T-helper 2 cell (primary cell): Measurements from ENCODE around the gene ZBTB44.
"Not testable (repeated sequence)": the region's sequence is repeated elsewhere in the genome, so short reads cannot be mapped to it uniquely, and the experiment has no call there.

ENCODE experiments used
- DNase-seq, 5 experiments: peaks; one replicate each; pipeline versions ENCODE4 v3.0.0 to v3.0.0-alpha.2; 2012 to 2022

ZBTB44 gene

DNA sequence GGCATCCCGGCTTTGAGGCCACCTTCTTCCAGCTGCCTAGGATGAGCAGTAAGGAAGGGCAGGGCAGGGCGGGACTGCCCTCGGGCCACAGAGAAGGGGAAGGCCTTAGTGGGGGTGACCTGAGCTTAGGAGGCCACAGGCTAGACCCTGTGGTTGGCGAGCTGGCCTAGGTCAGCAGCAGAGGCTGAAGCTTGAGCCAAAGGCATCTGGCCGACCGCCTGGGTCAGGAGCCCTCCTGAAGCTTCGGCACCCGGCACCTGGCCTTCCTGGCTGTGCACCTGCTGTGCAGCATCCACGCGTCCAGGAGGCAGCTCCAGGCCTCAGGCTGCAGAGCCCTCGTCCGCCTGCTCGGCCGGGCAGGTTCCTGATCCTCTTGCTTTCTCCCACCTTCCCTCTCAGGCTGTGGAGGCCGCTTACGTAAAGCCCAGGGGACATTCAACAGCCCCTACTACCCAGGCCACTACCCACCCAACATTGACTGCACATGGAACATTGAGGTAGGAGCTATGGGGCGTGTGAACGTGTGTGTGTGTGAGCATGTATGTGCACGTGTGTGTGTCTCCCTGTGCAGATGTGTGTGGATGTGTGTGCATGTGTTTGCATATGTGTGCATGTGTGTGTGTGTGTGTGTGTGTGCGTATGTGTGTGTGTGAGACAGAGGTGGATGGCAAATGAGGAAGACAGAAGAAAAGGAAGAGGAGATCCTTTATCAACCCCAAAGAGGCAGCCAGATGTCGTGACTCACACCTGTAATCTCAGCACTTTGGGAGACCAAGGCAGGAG is 120.3 kb downstream of the ZBTB44 start:
- DNase-seq = no peak

DNA sequence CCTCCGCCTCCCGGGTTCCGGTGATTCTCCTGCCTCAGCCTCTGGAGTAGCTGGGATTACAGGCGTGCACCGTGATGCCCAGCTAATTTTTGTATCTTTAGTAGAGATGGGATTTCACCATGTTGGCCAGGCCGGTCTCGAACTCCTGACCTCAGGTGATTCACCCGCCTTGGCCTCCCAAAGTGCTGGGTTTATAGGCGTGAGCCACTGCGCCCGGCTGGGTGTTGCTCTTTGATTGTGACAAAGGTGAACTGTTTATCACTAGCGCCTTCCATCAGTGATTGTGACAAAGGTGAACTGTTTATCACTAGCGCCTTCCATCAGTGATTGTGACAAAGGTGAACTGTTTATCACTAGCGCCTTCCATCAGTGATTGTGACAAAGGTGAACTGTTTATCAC is 121.2 kb downstream of the ZBTB44 start:
- DNase-seq = not testable (repeated sequence)

DNA sequence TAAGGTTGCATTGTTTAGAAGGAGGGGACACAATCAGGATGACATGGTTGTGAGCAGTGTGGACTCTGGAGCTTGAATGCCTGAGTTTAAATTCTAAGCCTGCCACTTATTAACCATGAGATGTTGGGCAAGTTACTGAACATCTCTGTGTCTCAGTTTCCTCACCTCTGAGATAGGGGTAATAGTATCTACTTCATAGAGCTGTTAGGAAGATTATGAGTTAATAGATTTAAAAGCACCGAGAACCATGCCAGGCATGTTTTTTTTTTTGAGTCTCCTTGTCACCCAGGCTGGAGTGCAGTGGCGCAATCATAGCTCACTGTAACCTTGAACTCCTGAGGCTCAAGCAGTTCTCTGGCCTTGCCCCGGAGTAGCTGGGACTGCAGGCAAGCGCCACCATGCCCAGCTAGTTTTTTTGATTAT is 121.9 kb downstream of the ZBTB44 start:
- DNase-seq = no peak

DNA sequence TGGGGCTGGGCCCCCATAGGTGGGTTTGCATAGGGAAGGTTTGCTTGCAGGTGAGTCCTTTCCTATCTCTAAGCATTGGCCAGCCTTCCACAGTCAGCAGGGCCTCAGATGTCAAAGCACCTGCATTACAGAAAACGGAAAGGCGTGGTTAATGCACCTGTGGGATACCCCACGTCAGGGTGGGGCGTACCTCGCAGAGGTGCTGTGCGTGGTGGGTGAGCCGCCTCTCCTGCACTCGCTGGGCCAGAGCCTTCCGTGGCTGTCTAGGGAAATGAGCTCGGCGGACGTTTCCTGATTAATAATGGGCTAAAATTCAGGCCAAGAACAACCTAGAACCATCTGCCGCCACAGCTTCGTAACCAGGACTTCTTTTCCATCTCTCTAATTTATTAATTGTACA is 122.8 kb downstream of the ZBTB44 start:
- no peak for DNase-seq

DNA sequence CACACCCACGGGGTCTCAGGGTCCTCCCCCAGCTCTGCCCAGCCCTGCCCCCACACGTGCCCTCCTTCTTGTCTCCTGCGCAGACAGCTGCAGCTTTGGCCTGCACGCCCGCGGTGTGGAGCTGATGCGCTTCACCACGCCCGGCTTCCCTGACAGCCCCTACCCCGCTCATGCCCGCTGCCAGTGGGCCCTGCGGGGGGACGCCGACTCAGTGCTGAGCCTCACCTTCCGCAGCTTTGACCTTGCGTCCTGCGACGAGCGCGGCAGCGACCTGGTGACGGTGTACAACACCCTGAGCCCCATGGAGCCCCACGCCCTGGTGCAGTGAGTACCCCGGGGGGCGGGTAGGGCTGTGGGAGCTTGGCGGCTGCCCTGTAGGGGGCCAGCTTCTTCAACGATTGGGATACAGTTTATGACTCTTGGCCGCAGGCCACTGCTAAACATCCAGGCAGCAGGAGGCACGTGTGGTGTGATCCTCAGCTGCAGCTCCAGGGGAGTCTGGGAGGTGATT is 124.3 kb downstream of the ZBTB44 start:
- no peak for DNase-seq

DNA sequence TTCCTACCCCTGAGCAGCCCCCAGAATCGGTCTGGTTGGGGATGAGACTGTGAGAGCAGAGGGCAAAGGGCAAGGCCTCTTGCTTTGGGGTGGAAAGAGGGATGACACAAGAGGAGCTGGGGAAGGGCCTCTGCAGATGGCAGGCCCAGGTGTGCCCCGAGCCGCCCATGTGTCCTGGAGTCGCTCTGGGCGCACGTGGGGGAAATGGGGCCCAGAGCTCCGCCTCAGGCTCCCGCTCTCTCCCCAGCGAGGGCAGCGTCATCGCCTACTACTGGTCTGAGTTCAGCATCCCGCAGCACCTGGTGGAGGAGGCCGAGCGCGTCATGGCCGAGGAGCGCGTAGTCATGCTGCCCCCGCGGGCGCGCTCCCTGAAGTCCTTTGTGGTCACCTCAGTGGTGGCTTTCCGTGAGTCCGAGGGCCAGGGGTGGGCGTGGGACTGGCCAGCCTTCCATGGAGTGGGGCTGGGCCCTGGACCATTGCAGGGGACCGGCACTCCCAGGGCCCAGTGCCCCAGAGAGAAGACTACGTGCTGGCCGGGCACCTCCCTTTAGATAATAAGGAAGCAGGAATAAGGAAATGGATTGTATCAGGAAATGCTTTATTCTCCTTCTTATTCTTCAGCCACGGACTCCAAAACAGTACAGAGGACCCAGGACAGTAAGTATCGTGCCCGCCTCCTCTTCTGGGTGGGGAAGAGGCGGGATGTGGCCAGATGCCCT is 125.1 kb downstream of the ZBTB44 start:
- no peak for DNase-seq

DNA sequence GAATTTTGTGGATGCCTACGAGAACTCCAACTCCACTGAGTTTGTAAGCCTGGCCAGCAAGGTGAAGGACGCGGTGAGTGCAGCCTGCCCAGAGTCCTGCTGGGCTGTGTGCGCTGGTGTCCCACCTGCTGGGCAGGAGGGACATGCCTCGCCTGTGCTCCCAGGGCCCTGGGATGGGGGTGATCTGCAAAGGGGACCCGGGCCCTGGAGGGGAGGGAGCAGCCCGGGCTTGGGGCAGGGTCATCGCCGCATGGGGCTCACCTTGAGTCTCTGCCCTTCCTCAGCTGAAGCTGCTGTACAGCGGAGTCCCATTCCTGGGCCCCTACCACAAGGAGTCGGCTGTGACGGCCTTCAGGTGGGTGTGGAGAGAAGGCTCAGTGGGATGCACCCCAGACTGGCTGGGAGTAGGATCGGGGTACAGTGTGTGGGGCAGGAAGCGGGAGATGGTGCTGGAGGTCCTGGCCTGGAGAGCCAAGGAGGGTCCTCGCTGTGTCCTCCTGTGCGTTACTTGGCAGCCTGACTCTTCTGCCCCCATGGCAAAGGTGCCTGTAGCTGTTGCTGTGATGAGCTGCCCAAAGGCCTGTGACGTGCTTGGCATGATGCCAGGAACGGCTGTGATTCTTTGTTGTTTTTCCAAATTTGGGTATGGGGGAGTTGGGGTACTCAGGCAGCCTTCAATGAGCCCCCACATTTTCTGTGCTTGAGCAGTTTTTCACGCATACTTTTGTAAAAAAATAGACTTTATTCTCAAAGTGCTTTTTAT is 126.0 kb downstream of the ZBTB44 start:
- no peak for DNase-seq

DNA sequence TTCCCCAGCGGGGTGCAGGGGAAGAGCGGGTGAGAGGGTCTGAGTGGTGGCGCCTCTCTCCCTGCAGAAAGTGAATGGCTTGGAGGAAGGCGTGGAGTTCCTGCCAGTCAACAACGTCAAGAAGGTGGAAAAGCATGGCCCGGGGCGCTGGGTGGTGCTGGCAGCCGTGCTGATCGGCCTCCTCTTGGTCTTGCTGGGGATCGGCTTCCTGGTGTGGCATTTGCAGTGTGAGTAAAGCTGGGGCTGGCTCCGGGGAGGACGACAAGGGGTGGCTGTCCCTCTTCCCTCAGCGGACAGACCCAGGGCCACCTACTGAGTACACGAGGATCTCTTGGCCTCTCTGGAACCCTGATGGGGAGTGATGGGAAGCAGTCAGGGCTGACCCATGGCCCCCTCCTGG is 126.7 kb downstream of the ZBTB44 start:
- DNase-seq = no peak

DNA sequence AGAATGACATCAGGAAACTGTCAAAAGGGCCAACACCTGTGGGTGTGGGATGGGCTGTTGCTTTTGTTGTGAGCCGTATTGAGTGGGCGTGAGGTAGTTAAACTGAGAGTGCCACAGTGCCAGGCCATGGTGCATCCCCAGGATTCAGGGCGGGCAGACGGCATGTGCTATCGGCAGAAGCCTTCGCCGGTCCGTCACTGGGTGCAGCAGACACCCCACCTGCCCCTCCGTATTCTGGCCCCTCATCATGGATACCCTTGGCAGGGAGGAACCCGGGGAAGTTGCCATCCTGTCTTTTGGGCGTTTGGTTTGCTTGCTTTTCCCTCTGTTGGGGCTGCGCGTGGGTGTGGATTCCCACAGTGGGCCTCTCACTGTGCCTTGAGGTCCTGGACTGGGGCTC is 127.6 kb downstream of the ZBTB44 start:
- no peak for DNase-seq

DNA sequence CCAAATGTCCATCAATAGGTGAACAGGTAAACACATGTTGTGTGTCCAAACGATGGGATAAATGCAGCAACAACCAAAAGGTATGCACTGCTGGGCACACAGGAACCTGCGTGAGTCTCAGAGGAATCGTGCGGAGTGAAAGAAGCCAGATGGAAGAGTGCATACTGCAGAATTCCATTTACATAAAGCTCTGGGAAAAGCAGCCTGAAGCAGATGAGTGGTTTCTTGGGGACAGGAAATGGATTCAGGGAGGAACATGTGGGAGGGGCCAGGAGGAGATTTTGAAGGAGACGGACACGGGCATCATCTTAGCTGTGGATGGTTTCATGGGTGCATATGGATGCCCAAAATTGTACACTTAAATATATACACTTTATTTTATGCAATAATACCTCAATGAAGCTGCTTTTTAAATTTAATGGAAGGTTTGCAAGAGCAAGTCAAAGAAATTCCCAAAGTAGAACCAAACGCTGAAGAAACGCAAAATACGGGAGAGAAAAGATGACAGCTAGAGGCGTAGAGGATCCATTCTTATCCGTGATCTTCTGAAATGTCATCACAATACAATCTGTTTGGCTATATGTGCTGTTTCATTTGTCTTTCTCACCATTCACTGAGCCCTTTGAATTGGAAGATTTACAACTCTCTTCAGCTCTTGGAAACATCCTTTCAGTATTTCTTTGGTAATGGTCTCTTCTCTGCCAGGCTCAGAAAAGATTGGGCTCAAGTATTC is 130.7 kb downstream of the ZBTB44 start:
- no peak for DNase-seq

DNA sequence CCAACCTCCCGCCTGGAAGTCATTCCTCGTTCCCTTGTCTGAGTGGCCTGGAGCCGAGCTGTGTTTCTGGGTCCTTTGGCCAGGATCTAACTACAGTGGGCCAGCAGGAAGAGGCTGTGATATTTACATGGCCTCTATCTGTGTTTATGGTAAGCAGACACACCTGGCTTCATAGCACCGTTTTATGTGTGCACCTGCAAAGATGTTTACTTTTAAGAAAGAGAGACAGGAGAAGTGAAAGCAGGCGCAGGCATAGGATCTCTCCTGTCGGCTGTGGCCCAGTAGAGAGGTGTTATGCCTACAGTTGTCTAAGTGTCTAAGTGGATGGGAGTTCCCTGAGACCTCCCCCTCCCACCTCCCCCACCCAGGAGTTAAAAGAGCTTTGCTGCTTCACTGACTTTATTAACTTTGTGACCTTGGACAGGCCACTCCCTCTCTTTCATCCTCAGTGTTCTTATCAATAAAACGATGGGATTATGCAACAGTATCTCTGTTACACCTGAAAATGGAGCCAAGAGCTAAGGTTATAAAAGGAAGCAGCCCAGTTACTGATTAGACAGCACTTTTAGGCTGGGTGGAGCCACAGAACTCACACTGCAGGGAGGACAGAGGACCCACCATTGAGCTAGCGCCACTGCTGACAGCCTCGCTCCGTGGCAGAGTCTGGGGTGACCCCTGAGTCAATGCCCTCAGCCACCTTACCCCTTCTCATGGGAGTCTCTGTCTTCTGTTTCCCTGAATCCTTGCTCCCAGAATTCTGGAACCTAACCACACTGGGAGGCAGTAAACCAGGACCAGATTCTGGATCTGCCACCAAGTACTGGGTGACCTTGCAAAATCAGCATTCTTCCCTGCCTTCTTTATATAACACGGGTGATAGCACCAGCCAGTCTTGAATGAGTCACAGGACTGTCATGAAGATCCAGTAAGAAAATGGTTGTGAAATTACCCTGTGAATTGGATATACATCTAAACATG is 133.1 kb downstream of the ZBTB44 start:
- DNase-seq = no peak

DNA sequence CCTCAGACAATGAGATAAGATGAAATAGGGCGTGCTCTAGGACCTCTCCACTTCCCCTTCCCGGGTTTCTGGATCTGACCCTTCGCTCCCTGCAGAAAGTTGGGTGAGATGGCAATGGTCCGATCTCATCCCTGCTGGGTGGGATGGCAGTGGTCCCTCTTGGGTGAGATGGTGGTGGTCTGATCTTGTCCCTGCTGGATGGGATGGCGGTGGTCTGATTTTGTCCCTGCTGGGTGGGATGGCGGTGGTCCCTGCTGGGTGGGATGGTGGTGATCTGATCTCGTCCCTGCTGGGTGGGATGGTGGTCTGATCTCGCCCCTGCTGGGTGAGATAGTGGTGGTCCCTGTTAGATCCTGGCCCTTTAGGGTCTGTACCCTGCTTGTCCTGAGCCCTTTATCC is 133.8 kb downstream of the ZBTB44 start:
- DNase-seq = no peak

DNA sequence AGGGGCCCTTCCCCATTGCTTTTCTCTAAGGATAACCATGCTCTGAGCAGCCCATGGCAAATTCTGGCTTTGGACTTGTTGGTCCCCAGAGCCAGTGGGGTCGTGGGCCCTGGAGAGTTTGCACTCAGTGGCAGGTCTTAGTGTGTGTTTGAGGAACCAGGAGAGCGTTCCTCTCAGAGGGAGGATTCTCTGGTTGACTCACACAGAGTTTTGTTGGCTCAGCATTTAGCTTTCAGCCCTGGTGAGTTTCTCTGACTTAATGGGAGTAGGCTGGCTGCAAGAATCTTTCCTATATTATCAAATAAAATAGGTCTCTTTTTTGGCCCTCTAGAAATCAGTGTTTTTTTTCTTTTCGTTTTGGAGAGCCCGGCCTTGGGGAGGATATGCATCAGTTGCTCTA is 134.2 kb downstream of the ZBTB44 start:
- no peak for DNase-seq

DNA sequence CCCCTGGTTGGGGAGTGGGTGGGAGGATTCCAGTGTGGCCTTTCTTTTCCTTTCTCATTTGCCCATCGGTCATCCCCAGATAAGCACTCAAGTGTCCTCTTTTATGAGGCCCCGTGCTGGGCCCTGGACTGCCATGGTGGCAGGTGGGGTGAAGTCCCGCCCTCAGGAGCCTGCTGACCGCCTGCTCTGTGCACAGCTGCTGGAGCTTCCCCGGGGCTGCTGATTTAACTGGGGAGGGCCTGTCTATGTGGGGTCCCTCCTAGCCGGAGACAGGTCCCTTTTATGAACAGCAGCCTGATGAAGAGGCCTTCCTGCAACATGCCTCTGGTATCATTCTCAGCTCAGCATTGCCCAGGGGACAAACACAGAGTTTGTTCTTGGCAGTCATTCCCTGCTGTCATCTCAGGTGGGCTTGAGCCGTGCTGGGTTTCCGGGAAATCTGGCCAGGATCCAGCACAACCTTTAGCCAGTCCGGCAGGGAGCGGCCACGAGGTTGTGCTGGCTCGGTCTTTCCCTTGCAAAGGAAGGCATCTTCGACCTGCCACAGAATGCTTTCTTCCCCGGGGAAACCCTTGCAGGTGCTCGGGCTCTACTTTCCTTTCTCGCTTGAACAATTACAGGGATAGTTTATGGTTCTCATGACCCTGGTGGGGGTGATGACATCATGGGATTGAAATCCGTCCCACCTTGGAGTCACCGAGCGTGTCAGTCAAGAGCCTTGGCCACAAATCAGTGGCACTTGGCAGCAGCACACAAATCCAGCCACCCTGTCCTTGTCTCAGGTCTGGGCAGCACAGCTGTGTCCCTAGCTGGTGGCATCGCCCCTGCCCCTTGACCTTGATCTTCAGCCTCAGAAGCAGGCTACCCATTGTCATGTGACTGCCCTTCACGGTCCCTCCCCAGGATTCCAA is 135.1 kb downstream of the ZBTB44 start:
- no peak for DNase-seq

DNA sequence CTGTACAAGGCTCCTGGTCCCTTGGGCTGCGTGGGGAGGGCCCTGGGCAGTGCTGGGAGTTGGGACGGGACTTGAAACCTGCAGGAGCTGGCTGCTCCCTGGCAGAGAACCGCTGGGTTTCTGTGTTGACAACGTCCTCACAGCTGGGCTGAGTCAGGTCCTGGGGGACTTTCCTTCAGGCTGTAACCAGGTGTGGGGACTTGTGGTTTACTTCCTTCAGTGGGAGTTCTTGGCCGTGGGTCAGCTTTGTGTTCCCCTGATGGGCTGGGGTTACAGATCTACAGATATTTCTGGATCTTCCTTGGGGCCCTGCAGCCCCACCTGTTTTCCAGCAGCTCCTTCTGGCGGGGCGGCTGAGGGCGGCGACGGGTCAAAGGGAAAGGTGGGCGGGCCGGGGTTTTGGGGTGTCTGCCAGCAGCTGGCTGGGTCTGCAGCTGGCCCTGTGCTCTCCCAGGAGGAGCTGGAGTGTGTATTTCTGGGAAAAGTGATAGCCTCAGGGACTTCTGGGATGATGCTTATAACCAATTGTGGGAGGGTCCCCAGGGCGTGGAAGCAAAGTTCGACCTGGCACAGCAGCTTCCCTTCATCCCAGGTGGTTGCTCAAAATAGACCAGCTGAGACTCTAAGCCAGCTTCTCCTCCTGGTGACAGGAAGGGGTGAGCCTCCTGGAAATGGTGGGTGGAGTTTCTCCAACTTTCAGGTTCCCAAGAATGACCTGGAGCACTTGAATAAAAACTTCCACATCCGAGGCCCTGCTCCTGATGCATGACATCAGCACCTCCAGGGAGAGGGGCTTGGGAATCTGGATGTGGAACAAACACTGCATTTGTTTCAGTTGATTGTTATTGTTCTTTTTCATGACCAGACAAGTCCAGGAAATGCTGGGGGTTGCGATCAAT is 136.0 kb downstream of the ZBTB44 start:
- DNase-seq = no peak

DNA sequence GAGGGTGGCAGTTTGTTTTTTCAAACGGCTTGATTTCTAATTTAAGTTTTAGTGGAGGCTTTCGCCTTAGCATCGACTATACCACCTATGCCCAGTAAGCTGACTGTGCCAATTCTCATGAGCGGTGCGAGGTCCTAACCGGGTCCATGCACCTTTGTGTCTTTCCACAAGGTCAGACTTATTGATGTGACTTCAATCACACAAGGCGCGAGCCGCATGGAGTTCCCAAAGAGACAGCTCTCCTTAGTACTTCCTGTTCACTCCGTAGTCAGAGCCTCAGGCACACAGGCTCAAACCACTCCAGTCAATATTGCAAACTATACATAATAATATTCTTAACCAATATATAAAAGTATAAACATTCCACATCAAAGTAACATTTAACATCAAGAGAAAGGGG is 136.9 kb downstream of the ZBTB44 start:
- DNase-seq = no peak
